HG03039 (cell line): Measurements from ENCODE around the gene LZTFL1.
A peak's percentile ranks its signal among the peaks of the same experiment; 100 is the strongest.
"Not testable (repeated sequence)": the region's sequence is repeated elsewhere in the genome, so short reads cannot be mapped to it uniquely, and the experiment has no call there.

Source experiments
- ATAC-seq: cut with Tn5 transposase; IDR thresholded peaks from one replicate; pipeline ENCODE4 v1.9.1; 2021; ENCODE audit warnings: mild to moderate bottlenecking, moderate library complexity; ENCODE audit not compliant: unreplicated experiment

The LZTFL1 gene

GRCh38 chr3:45865563-45865962, 23.6 kb upstream of the LZTFL1 start:
- no peak for ATAC-seq

- peak; percentile 58 for ATAC-seq
Observed at GRCh38 chr3:45864760-45865519, 23.0 kb upstream of the LZTFL1 start.

- no peak for ATAC-seq
Observed at GRCh38 chr3:45861043-45861719, 19.3 kb upstream of the LZTFL1 start.

DNA sequence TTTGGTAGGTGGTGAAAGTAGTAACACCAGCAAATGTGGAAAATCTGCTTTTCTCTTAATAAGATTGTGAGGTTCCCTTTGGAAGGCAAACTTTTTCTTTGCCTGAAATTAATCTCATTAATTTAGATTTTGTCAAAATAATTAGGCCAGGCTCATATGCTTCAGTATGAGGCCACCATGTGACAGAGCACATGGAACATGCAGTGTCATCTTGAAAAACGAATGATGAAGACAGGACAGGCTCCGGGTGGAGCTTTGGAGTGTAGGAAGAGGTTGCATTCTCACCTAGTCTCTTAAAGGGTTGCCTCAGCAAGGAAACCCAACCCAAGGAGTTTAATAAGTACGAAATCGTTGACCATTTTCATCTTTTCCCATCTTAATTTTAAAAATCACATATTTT, 18.6 kb upstream of the LZTFL1 start:
- no peak for ATAC-seq

DNA sequence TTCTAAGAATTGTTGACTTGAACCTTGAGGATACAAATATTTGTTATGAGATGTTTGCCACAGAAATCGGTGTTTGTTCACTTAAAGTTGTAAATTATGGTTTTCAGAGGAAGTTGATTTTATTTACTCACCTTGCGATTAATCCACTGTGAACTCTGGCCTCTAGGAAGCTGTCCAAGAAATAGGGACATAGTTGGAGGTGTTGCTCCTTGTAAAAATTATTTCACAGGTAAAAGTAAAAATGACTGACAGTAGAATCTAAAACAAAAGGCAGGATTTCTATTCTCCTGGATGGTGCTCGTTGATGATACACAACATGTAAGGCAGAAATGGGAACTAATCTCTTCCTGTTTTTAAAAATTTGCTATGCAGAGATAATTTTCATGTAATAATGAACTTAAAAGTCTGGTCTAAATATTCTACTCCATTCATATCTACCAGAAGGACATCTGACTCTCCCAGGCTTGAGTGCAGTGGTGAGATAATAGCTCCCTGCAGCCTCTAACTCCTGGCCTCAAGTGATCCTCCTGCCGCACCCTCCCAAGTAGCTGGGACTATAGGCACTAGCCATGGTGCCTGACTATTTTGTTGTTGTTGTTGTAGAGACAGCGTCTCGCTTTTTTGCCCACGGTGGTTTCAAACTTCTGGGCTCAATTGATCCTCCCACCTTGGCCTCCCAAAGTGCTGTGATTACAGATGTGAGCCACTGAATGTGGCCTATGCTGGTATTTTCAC, 17.1 kb upstream of the LZTFL1 start:
- ATAC-seq: no peak

DNA sequence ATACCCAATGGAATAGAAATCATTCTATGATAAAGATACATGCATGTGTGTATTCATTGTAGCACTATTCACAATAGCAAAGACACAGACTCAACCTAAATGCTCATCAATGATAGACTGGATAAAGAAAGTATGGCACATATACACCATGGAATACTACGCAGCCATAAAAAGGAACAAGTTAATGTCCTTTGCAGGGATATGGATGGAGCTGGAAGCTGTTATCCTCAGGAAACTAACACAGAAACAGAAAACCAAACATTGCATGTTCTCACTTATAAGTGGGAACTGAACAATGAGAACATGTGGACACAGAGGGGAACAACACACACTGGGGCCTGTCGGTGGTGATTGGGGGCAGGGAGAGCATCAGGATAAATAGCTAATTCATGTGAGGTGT, 15.1 kb upstream of the LZTFL1 start:
- ATAC-seq: not testable (repeated sequence)

- not testable (repeated sequence) for ATAC-seq
Observed at GRCh38 chr3:45856323-45856722, 14.4 kb upstream of the LZTFL1 start.

DNA sequence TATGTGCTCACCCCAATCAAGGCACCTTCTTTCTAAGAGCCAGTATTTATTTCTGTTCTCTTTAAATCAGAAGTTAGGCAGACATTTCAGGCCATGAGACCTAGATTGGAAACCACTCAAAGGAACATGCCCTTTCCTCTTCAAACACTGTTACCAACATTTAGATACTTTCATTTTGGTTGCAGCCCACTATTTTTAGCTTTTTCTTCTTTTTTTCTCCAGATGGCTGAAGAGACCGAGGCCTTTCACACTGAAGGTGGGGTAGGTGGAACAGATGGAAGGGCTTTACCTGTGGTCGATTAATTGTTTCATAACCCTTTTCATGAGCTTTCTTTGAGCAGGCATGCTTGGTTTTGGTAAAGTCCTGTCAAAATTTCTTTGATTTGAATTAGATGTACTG, 10.9 kb upstream of the LZTFL1 start:
- no peak for ATAC-seq

GRCh38 chr3:45848392-45848791, 6.5 kb upstream of the LZTFL1 start:
- no peak for ATAC-seq

DNA sequence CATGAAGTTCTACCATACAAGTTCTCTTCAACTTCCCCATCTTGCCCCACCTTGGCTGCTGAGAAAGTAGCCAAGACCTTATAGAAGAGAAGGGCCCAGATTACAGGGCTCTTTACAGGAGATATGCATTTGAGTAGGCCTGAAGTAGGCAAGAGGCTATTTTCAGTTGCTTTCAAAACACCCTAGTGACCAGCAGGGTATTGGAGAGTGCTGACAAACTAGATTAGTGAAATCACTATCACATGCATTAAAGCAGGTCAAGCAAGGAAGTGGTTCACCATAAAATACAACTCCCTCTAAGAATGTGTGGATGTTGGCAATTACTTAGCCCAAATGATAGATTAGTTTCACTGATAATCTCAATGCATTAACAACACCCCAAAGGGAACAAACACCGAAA, 2.7 kb upstream of the LZTFL1 start:
- no peak for ATAC-seq

GRCh38 chr3:45842851-45843625, 1.1 kb upstream of the LZTFL1 start:
- no peak for ATAC-seq

GRCh38 chr3:45841420-45841756, 531 bp downstream of the LZTFL1 start:
- no peak for ATAC-seq

GRCh38 chr3:45838466-45838865, 3.5 kb downstream of the LZTFL1 start:
- no peak for ATAC-seq

DNA sequence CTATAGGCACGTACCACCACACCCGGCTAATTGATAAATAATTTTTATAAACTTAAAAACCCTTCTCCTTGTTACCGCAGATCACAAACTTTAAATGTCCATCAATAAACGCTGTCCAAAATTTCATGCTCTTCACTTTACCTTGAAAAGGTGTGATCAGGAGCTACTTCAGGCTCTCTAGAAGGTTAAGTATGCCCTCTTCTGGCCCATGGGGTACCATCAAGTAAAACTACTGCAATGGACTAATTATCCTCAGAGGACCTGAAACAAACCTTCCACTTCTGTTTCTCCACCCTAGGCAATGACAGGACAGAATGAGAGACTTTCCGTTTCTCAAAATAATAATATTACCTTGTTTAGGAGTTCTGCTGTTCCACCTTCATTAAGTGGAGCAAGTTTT, 9.2 kb downstream of the LZTFL1 start:
- ATAC-seq: no peak

GRCh38 chr3:45830121-45830520, 11.8 kb downstream of the LZTFL1 start:
- ATAC-seq: no peak

GRCh38 chr3:45826908-45827307, 15.0 kb downstream of the LZTFL1 start:
- ATAC-seq: no peak

GRCh38 chr3:45826321-45826720, 15.6 kb downstream of the LZTFL1 start:
- ATAC-seq: no peak

GRCh38 chr3:45821127-45821526, 20.8 kb downstream of the LZTFL1 start:
- no peak for ATAC-seq

GRCh38 chr3:45819543-45819942, 22.4 kb downstream of the LZTFL1 start:
- no peak for ATAC-seq

GRCh38 chr3:45817831-45818522, 23.9 kb downstream of the LZTFL1 start:
- ATAC-seq: no peak

GRCh38 chr3:45816544-45816943, 25.4 kb downstream of the LZTFL1 start:
- ATAC-seq: no peak
